CD4-positive, alpha-beta T cell treated with Interleukin-15 for 1 hour (primary cell): Measurements from ENCODE around the gene TMPRSS4.
"Not testable (repeated sequence)": the region's sequence is repeated elsewhere in the genome, so short reads cannot be mapped to it uniquely, and the experiment has no call there.

Experiments used
- DNase-seq: peaks from one replicate; pipeline ENCODE4 v3.0.0-alpha.2; 2020

The TMPRSS4 gene

GRCh38 chr11:118057251-118058145 is 19.4 kb upstream of the TMPRSS4 start:
- DNase-seq: no peak

GRCh38 chr11:118058311-118059245 is 18.3 kb upstream of the TMPRSS4 start:
- no peak for DNase-seq

- DNase-seq: no peak
These were observed 17.5 kb upstream of the TMPRSS4 start for GRCh38 chr11:118059246-118059940.

- DNase-seq: no peak
These were observed 16.7 kb upstream of the TMPRSS4 start for GRCh38 chr11:118060081-118060661.

GRCh38 chr11:118060869-118061268 is 16.0 kb upstream of the TMPRSS4 start:
- DNase-seq: no peak

- no peak for DNase-seq
These were observed 15.2 kb upstream of the TMPRSS4 start for GRCh38 chr11:118061586-118062125.

- not testable (repeated sequence) for DNase-seq
These were observed 14.7 kb upstream of the TMPRSS4 start for GRCh38 chr11:118062181-118062580.

GRCh38 chr11:118062631-118063030 is 14.2 kb upstream of the TMPRSS4 start:
- DNase-seq: not testable (repeated sequence)

GRCh38 chr11:118064956-118065355 is 11.9 kb upstream of the TMPRSS4 start:
- no peak for DNase-seq

GRCh38 chr11:118065384-118065783 is 11.5 kb upstream of the TMPRSS4 start:
- DNase-seq: no peak

GRCh38 chr11:118067006-118067405 is 9.9 kb upstream of the TMPRSS4 start:
- DNase-seq: no peak

- no peak for DNase-seq
These were observed 8.5 kb upstream of the TMPRSS4 start for GRCh38 chr11:118068206-118068944.

GRCh38 chr11:118068945-118069612 is 7.8 kb upstream of the TMPRSS4 start:
- no peak for DNase-seq

- no peak for DNase-seq
These were observed 5.4 kb upstream of the TMPRSS4 start for GRCh38 chr11:118071416-118072030.

- DNase-seq: no peak
These were observed 3.3 kb upstream of the TMPRSS4 start for GRCh38 chr11:118073554-118073953.

GRCh38 chr11:118074091-118074685 is 2.7 kb upstream of the TMPRSS4 start:
- DNase-seq: no peak

GRCh38 chr11:118074785-118075184 is 2.1 kb upstream of the TMPRSS4 start:
- no peak for DNase-seq

GRCh38 chr11:118078911-118079411 is 2.1 kb downstream of the TMPRSS4 start:
- no peak for DNase-seq

GRCh38 chr11:118079491-118079890 is 2.6 kb downstream of the TMPRSS4 start:
- no peak for DNase-seq

- DNase-seq: no peak
These were observed 3.4 kb downstream of the TMPRSS4 start for GRCh38 chr11:118080296-118080695.
